Colonic mucosa (tissue), 4 donors: ENCODE measurements around the gene AFF3. TPM values are rescaled to one million over a fixed set of nuclear protein-coding genes. Genes with fewer than 3 reads are reported as not detected.

Experiments used
- DNase-seq: peaks from one replicate; pipeline ENCODE4 v3.0.0-alpha.2; 2020
- H3K27ac ChIP-seq: fragments of 200-600 bp; one replicate; pipeline ENCODE4 v1.8.0; 2021
- H3K27me3 ChIP-seq: fragments of 200-600 bp; one replicate; pipeline ENCODE4 v1.8.0; 2021
- H3K36me3 ChIP-seq: fragments of 200-600 bp; one replicate; pipeline ENCODE4 v1.8.0; 2021
- H3K4me1 ChIP-seq: fragments of 200-600 bp; one replicate; pipeline ENCODE4 v1.8.0; 2021; ENCODE audit warnings: mild to moderate bottlenecking
- H3K4me3 ChIP-seq: fragments of 200-600 bp; one replicate; pipeline ENCODE4 v1.8.0; 2021
- H3K9ac ChIP-seq, 2 donors: one replicate each; pipeline ENCODE4 v1.7.0; 2013; ENCODE audit warnings: control low read depth in 2 of 2, low read depth in 2 of 2, low read length in 2 of 2
- H3K9me3 ChIP-seq: fragments of 200-600 bp; one replicate; pipeline ENCODE4 v1.8.0; 2021
- CTCF ChIP-seq: fragments of 200-600 bp; IDR thresholded peaks from one replicate; pipeline ENCODE4 v1.8.0; 2022; ENCODE audit warnings: antibody characterized with exemption, mild to moderate bottlenecking
- intact Hi-C: fragments of 100-400 bp; cut with DNase I; formaldehyde crosslinking; loops from one replicate; pipeline ENCODE4 v1.14.1; 2022
- total RNA-seq, 2 donors: library from RNA; stranded (reverse); fragmentation: NEBNext Ultra II Directional in 1 of 2; extraction: Animal tissue kit (Norgen Biotek cat#: 25700) in 1 of 2; gene quantifications; one replicate each; pipeline ENCODE4 v1.2.1, GENCODE V29; 2021
- donor health status: healthy.
- donor health status: DM: no; HTN: no; CAD: no.
- donor health status: DM: no; HTN: no; CAD: no.

The AFF3 gene
- total RNA-seq, 2 donors from 2014 or later: 0.86 to 2.6 TPM

GRCh38 chr2:100041385-100041784 is 101.0 kb downstream of the AFF3 start:
- Histone ChIP-seq H3K9ac (no peak overlapping the region), H3K36me3 (no peaks in the 10 kb centered on the region), H3K27ac (no peak overlapping the region), H3K27me3 (no peaks in the 10 kb centered on the region), H3K4me1 (no peaks in the 10 kb centered on the region), H3K9me3 (no peaks in the 10 kb centered on the region), H3K4me3 (no peak overlapping the region)
- no peak for DNase-seq
- no peak for TF ChIP-seq CTCF
- intact Hi-C loops: no loop called here

GRCh38 chr2:100040906-100041305 is 101.5 kb downstream of the AFF3 start:
- Histone ChIP-seq H3K36me3 (no peaks in the 10 kb centered on the region), H3K4me3 (no peak overlapping the region), H3K9ac (no peak overlapping the region), H3K27ac (no peak overlapping the region), H3K9me3 (no peaks in the 10 kb centered on the region), H3K27me3 (no peaks in the 10 kb centered on the region), H3K4me1 (no peaks in the 10 kb centered on the region)
- no peak for TF ChIP-seq CTCF
- intact Hi-C loops: no loop called here
- DNase-seq: no peak

GRCh38 chr2:100039291-100039980 is 103.0 kb downstream of the AFF3 start:
- TF ChIP-seq CTCF: no peak
- Histone ChIP-seq H3K9me3 (no peaks in the 10 kb centered on the region), H3K36me3 (no peaks in the 10 kb centered on the region), H3K27ac (no peak overlapping the region), H3K9ac (no peak overlapping the region), H3K4me3 (no peak overlapping the region), H3K27me3 (no peaks in the 10 kb centered on the region), H3K4me1 (no peaks in the 10 kb centered on the region)
- DNase-seq: no peak
- intact Hi-C loops: no loop called here

GRCh38 chr2:100038011-100038410 is 104.4 kb downstream of the AFF3 start:
- Histone ChIP-seq H3K27me3 (no peaks in the 10 kb centered on the region), H3K27ac (no peak overlapping the region), H3K36me3 (no peaks in the 10 kb centered on the region), H3K9ac (no peak overlapping the region), H3K9me3 (no peaks in the 10 kb centered on the region), H3K4me3 (no peak overlapping the region), H3K4me1 (no peaks in the 10 kb centered on the region)
- TF ChIP-seq CTCF: no peak
- no peak for DNase-seq
- intact Hi-C loops: no loop called here

GRCh38 chr2:100036793-100037192 is 105.6 kb downstream of the AFF3 start:
- Histone ChIP-seq H3K27ac (no peak overlapping the region), H3K4me3 (no peak overlapping the region), H3K27me3 (no peaks in the 10 kb centered on the region), H3K9me3 (no peaks in the 10 kb centered on the region), H3K4me1 (no peaks in the 10 kb centered on the region), H3K9ac (no peak overlapping the region), H3K36me3 (no peaks in the 10 kb centered on the region)
- TF ChIP-seq CTCF: no peak
- intact Hi-C loops: no loop called here
- DNase-seq: no peak
